GM12801 (cell line): ENCODE measurements around the gene USP4.

Experiments used
- TF ChIP-seq, protein P1 (sequence below): IDR thresholded peaks from one replicate; pipeline ENCODE4 v1.5.1; 2011; ENCODE audit warnings: control low read depth; ENCODE audit not compliant: insufficient read length; ENCODE audit errors: extremely low read depth

USP4 gene

DNA sequence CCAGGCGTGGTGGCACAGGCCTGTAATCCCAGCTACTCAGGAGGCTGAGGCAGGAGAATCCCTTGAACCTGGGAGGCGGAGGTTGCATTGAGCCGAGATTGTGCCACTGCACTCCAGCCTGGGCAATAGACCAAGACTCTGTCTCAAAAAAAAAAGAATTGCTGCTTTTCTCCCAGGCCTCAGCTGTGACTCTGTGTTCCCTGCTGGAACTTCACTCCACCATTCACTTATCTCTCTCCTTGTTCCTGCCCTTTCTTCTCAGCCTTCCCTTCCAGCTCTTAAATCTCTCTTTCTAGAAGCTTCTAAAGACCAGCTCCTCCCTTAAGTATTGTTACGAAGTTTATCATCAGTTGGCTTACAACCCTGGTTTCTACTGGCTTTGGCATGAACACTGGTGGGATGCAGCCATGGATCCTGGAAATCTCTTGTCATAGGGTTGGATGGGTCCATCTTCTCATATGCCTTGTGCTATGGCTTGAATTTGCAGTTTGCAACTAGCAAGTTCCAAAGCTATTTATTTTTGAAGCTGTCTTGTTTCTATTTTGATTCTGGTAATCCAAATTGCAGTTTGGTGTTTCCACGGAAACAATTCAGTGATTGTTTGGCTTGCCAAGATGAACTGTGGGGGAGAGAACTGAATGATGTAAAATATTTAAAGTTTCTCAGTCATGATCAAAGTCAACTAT is 73.3 kb downstream of the USP4 start:
- TF ChIP-seq, protein P1, sequence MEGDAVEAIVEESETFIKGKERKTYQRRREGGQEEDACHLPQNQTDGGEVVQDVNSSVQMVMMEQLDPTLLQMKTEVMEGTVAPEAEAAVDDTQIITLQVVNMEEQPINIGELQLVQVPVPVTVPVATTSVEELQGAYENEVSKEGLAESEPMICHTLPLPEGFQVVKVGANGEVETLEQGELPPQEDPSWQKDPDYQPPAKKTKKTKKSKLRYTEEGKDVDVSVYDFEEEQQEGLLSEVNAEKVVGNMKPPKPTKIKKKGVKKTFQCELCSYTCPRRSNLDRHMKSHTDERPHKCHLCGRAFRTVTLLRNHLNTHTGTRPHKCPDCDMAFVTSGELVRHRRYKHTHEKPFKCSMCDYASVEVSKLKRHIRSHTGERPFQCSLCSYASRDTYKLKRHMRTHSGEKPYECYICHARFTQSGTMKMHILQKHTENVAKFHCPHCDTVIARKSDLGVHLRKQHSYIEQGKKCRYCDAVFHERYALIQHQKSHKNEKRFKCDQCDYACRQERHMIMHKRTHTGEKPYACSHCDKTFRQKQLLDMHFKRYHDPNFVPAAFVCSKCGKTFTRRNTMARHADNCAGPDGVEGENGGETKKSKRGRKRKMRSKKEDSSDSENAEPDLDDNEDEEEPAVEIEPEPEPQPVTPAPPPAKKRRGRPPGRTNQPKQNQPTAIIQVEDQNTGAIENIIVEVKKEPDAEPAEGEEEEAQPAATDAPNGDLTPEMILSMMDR: no peak

DNA sequence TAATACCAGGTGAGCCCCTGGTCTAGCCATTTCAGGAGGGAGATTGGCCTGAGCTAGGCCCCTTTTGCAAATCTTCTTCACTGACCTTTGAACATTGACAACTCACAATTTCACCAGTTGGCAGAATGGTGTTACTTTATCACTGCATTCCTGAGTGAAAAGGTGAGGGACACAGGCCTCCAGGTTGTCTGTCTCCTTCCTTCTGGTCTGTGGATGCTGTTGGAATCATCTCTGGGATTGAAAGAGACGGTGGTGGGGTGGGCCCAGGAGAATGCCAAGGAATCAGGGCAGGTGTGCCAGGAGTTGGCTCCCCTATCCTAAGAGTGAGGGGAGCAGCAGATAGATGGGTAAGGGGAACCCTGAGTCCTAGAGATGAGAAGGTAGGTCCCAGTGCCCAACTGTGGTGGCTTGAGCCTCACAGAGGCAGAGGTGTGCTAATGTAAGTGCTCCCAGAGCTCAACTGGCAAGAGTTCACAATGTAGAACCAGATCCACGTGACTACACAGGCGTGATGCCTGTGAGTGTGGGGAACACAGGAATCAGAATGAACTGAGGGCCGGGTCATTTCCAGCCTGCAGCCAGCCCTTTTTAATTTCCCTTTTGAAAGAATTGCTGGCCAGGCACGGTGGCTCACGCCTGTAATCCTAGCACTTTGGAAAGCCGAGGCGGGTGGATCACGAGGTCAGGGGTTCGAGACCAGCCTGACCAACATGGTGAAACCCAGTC is 74.0 kb downstream of the USP4 start:
- TF ChIP-seq, protein P1: no peak

DNA sequence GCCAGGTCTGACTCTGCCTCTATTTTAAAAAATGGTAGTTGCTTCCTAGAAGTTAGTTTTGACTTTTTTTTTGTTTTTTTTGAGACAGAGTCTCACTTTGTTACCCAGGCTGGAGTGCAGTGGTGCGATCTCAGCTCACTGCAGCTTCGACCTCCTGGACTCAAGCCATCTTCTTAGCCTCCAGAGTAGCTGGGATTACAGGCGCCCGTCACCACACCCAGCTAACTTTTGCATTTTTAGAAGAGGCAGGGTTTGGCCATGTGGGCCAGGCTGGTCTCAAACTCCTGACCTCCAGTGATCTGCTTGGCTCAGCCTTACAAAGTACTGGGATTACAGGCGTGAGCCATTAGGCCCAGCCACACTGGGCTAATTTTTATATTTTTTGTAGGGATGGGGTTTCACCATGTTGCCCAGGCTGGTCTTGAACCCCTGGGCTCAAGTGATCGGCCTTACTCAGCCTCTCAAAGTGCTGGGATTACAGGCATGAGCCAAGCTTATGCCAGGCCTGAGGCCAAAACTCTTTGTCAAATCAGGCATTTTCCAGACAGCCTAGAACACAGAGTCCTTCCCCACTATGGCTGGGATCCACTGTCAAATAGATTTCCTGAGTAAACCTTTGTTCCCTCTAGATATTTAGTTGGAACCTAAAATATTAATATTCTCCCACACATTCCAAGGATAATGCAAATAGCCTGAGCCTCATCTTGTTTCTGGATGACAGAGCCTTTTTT is 76.5 kb downstream of the USP4 start:
- TF ChIP-seq, protein P1: no peak

DNA sequence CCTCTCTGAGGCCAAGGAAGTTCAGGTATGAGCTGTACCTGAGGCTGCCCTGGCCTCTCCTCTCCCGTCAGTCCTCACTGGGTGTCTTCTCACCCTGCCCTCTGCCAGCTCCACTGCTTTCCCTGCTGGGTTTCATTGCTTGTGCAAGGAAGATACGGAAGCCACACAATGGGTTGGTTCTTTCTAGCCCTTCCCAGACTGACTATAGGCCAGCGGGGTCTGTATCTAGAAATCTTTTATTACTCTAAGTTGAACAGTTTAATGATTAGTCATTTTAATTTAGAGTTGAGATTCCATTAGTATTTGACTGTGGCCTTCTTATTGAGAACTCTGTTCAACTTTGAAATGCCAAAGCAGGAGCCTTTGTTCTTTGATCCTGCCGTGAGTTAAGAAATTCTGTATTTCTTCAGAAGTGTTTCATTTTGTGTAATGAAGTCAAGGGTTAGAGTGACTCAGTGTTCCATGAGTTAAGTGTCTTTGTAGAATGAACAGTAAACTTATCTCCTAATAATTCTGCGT is 79.0 kb downstream of the USP4 start:
- TF ChIP-seq, protein P1: no peak

DNA sequence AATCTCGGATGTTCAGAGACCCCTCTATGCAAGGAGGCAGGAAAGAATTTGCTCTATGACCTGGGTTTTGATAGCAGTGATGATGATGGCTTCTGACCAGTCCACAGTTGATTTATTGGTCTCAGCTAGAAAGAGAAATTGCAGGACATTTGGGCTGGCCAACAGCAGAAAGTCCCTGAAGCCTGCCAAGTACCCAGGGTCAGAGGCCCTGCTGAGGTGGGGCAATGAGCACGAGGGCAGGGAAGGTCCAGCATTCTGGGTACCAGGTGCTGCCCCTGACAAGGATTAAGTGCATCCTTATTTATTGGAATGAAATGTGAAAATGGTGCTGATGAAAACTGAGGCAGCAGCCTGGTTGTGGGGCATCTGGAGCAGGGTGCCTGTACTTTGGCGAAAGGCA is 82.7 kb downstream of the USP4 start:
- TF ChIP-seq, protein P1: no peak

DNA sequence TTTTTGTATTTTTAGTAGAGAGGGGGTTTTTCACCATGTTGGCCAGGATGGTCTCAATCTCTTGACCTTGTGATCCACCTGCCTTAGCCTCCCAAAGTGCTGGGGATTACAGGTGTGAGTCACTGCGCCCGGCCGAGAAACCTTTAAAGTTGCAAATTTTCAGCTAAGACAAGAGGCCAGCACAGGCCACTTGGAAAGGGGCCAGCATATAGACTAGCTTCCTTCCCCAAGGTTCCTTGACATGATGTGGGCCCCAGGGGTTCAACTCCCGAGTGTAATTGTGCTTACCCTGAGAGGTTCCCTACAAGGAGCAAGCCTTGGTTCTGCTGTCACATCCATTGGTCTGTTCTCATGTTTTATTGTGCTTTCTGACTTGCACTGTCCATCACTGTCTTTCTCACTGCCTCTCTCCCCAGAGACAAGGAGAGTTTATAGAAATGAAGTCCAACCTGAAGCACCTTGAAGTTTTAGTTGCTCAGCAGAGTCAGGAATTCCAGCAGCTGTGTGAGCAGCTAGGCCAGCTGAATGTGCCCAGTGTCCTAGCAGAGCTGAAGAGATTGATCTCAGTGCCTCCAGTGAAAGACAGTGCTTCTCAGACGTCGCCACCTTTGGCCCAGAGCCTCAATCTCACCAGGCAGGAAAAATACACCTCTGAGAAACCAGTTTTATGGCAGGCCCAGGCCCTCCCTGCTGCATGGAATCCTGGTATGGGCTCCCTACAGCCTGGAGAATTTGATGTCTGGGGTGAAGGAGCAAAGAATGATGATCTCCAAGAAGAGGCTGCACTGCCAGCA is 83.9 kb downstream of the USP4 start:
- TF ChIP-seq, protein P1: no peak
